GM19328 (cell line): Measurements from ENCODE around the gene CAMSAP1.
A peak's percentile ranks its signal among the peaks of the same experiment; 100 is the strongest.
"Not testable (repeated sequence)": the region's sequence is repeated elsewhere in the genome, so short reads cannot be mapped to it uniquely, and the experiment has no call there.

Experiments
- ATAC-seq: cut with Tn5 transposase; IDR thresholded peaks from one replicate; pipeline ENCODE4 v1.9.1; 2021; ENCODE audit warnings: mild to moderate bottlenecking, moderate library complexity; ENCODE audit not compliant: unreplicated experiment

CAMSAP1 gene

DNA sequence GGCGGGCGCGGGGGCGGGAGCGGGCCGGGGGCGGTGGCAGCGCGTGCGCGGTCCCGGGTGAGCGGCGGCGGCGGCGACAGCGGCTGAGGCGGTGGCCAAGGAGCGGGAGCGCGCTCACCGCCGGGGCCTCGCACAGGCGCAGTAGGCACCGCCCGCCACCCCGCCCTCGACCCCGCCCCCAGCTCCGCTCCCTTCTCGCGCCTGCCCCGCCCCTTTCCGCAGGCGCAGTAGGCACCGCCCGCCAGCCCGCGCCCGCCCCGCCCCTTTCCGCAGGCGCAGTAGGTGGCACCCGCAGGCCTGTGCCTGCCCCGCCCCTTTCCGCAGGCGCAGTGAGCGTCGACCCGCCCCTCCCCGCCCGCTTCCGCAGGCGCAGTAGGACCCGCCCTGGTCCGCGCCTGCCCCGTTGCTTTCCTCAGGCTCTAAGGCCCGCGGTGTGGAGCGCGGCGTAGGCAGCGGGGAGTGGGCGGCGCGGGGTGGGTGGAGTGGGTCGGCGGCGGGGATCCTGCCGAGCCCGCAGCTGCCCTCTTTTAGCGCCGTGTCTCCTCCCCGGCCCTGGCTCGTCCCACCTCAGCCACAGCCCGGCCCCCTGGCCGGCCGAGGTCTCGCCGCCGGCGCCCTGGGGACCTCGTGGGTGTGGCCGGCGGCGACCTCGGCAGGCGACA, at the start of gene CAMSAP1:
CAMSAP1 (minus strand) TSS at position 116 of the 662 bp plus-strand sequence. CDS start 387 bp downstream, outside the sequence.
- ATAC-seq = peak; percentile 71

GRCh38 chr9:135956802-135957174, 49.4 kb upstream of the CAMSAP1 start:
- no peak for ATAC-seq

- no peak for ATAC-seq
These were observed 48.8 kb upstream of the CAMSAP1 start for GRCh38 chr9:135955934-135956801.

DNA sequence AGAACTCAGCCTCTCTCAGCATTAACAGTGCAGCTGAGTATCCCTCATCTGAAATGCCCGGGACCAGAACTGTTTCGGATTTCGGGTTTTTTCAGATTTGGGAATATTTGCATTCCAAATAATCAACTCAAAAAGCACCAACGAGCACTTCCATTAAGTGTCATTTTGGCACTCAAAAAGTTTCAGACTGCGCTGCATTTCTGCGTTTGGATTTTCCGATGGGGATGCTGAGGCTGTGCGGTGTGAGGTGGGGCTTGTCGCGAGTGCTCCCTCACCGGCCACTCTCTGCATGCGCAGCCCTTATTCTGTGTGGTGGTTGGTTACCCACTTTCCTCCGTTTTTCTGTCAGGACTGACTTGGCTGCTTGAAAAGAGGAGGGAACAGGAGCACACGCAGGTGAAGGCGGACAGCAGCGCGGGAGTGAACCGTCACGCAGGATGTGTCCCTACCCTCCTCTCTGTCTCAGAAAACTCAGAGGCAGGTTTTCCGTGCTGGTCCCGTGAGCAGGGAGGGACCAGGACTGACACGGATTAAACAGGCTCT, 45.4 kb upstream of the CAMSAP1 start:
- ATAC-seq = no peak

DNA sequence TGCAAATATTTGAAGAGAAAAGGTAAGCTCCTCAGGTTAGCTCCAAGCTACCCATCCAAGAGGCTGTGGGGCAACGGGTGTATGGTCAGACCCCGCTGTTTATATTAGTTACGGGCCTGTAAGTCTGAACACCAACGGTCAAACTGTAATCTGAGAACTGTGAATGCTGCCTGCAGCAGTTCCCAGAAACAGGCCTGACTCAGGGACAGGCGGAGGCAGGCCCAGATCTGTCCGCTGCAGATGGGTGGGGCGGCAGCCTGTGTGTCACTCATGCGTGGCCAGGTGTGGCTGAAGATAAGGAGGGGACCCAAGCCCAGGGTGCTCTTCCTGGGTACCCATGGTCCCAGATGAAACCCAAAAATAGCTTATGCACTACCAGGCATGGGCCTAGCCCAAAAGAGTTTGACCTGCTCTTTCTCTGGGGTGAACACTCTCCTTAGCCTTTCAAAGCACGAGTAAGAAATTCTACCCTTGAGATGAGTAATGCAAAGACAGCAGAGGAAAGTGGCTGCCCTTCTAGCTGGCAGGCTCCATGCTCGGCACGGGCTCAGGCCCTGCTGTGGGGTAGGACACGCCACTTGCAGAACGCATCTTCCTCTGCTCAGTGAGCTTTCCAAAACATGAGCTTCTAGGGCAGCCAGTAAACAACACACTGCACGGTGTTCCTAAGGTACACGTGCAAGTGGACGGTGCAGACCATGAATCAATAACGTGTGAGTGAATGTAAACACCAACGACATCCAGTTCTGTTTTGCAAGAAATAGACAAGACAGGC, 44.7 kb upstream of the CAMSAP1 start:
- no peak for ATAC-seq

GRCh38 chr9:135951310-135951709, 44.0 kb upstream of the CAMSAP1 start:
- not testable (repeated sequence) for ATAC-seq

- not testable (repeated sequence) for ATAC-seq
These were observed 43.5 kb upstream of the CAMSAP1 start for GRCh38 chr9:135950841-135951240.

DNA sequence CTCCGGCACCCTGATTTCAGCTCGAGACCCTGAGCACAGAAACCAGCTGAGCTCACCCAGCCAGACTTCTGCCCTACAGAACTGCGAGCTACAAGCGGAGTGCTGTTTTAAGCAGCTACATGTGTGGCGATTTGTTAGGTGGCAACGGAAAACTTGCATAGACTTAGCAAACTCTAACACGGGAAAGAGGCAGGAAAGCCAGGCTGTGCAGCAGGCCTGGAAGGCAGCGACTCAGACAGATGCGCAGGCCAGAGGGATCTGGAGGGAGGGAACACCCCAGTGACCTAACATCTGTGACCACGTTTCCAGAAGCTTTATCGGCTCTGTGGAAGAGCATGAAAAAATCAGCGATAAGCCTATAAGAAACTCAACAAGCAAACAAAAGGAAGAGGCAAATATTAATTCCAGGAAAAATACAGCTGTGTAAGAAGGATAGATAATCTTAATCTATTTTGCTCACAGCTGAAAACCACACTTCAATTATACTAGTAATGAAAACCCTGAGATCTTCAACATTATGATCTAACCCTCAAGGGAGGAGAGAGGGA, 42.9 kb upstream of the CAMSAP1 start:
- ATAC-seq = no peak

GRCh38 chr9:135949501-135950134, 42.3 kb upstream of the CAMSAP1 start:
- no peak for ATAC-seq

- no peak for ATAC-seq
These were observed 41.6 kb upstream of the CAMSAP1 start for GRCh38 chr9:135948968-135949367.

DNA sequence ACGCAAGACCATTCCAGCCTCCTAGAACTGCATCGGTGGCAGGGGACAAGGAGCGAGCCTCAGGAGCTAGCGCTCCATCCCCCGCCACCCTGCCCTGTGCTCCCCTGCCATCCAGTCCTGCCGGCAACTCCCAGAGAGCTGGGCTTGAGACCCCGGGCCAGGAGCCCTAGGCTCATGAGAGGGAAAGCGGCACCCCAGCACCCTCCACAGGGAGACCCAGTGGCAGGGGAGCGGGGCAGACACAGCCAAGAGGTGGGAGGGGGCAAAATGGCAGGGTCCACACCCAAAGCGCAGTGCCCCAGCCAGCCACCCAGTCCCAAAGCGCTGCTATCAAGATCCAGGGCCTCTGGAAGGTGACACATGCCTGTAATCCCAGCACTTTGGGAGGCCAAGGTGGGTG, 41.1 kb upstream of the CAMSAP1 start:
- ATAC-seq = no peak

- no peak for ATAC-seq
These were observed 40.2 kb upstream of the CAMSAP1 start for GRCh38 chr9:135947582-135947981.

DNA sequence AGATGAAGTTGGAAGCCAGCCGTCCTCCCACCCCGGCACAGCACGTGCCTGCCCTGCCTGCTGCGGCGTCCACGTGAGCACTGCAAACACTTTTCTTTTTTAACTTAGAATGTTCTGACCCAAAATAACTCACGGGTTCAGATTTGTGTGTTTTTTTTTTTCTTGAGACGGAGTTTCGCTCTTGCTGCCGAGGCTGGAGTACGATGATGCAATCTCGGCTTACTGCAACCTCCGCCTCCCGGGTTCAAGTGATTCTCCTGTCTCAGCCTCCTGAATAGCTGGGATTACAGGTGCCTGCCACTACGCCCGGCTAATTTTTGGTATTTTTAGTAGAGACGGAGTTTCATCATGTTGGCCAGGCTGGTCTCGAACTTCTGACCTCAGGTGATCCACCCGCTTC, 39.8 kb upstream of the CAMSAP1 start:
- not testable (repeated sequence) for ATAC-seq

- ATAC-seq = no peak
These were observed 39.1 kb upstream of the CAMSAP1 start for GRCh38 chr9:135946392-135946994.

GRCh38 chr9:135945969-135946368, 38.6 kb upstream of the CAMSAP1 start:
- ATAC-seq = no peak

DNA sequence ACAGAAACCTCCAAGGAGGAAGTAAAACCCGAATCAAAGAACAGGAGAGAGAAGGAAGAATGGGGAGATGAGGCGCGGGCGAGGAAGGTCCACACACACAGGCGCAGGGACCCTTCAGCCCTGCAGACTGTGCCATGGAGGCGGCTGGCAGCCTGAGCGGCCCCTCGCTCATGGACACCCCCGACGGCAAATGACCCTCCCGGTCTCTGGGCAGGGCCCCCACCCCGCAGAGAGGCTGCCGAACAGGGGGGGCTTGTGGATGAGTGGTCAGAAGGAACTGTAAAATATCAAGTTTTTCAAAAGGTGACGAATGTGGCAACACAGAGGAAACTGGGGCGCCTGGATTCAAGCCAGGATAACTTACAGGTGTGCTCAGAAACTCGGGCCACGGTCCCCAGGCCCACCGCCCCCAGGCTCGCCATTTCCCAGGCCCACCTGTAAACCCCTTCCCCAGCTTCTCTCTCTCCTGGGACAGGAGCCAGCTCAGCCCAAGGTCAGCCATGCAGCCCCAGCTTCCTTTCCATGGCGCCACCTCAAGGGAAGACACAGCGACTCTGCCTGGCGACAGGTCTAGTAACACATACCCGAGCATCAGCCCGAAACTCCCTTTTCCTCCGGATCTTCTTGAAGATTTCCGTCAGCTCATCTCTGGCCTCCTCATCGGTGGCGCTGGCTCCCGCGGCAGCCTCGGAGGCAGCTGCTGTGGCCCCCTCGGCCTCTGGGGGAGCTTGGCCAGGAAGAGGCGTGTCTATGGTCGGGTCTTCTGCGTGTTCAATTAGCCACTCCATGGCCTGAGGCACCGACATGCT, 37.3 kb upstream of the CAMSAP1 start:
- no peak for ATAC-seq

DNA sequence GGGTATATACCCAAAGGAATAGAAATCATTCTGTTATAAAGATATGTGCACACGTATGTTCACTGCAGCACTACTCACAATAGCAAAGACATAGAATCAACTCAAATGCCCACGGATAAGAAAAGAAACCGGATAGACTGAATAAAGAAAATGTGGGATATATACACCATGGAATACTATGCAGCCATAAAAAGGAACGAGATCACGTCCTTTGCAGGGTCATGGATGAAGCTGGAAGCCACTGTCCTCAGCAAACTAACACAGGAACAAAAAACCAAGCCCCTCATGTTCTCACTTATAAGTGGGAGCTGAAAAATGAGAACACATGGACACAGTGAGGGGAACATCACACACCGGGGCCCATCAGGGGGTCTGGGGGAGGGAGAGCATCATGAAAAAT, 36.3 kb upstream of the CAMSAP1 start:
- ATAC-seq = not testable (repeated sequence)

DNA sequence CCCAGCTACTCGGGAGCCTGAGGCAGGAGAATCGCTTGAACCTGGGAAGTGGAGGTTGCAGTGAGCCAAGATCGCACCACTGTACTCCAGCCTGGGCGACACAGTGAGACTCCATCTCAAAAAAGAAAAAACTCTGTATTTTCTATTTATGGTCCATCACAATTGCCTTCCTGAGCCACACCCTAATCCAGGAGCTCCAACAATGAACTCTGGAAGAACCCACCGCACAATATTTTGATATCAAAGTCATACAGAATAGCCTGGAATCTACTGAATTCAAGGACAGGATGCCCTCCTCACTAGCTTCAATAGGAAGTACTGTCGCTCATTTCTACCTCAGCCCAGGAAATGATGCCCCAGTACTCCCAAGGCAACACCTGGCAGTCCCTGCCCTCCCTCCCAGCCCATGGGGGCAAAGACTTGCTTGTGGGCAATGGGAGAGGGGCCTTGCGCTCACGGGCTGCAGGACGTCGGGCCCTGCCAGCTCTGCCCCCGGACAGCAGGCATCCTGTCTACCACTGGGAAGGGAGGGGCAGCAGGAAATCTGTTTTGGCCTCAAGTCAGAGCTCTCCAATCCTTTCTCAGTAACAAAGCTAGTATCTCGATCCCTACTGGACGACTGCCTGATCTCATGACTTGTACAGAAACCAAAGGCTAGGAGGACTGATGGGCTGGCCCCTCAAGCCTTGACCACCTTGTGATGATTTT, 34.1 kb upstream of the CAMSAP1 start:
- no peak for ATAC-seq
